DMS79 treated with DMSO at 0.1 percent for 48 hours (cell line): ENCODE data around the gene F13B.
"Not testable (repeated sequence)": the region's sequence is repeated elsewhere in the genome, so short reads cannot be mapped to it uniquely, and the experiment has no call there.

Source experiments
- DNase-seq: peaks from one replicate; lab custom pipeline; 2025; lab: John Stamatoyannopoulos, UW

The F13B gene

GRCh38 chr1:197066719-197067456 is at the start of gene F13B:
F13B (minus strand) TSS chr1:197067260; CDS start chr1:197067223, 37 bp downstream.
- DNase-seq: peak; percentile 2

DNA sequence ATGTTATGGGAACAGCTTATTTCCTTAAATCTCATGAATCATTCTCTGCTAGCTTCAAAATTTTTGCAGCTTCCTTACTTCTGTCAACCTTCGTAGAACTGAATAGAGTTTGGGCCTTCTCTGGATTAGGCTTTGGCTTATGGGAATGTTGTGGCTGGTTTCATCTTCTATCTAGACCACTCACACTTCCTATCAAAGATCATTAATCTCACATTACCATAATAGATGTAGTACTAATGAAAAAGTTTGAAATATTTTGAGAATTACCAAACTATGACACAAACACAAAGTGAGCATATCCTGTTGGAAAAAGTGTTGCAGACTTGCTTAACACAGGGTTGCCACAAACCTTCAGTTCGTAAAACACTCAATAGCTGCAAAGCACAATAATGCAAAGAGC is 49.1 kb upstream of the F13B start:
- DNase-seq: no peak

GRCh38 chr1:197106869-197107268 is 39.8 kb upstream of the F13B start:
- DNase-seq: no peak

- DNase-seq: no peak
These were observed 36.2 kb upstream of the F13B start for GRCh38 chr1:197103300-197103699.

- DNase-seq: no peak
These were observed 34.9 kb upstream of the F13B start for GRCh38 chr1:197101978-197102377.

DNA sequence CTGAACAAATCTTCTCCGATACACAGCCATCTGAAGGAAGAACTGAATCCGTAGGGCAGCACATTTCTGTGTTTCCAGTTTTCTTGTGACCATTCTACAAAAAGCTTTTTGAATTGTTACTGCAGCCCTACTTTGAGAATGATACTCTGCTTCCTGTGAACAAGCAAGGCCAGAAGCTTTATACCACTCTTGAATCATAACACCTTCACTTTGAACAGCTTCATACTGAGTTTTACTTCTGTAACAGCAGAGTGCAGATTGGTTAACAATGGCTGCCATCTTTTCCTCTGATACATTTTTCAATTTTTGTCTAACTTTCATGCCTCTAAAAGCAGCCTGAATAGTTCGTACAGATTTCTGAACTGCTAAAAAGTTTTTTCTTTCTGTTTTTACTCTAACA is 33.6 kb upstream of the F13B start:
- DNase-seq: no peak

GRCh38 chr1:197099444-197099843 is 32.4 kb upstream of the F13B start:
- DNase-seq: no peak

DNA sequence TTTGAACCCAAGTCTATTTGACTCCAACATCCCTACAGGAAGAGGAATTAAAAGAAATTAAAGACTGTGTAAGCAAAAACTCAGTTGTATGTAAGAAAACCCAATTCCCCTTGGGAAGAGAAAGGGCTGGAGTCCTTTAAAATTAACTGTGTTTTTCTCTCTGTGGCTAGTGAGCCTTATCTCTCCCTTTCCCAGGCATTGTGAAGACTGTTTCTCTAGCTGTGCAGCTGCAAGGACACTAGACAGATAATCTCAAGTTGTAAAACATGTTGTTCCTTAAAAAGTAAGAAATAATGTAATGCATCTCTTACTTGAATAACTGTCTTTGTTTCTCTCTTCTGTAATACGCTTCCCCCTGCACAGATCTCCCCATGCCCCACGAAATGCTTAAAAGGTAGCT is 29.9 kb upstream of the F13B start:
- not testable (repeated sequence) for DNase-seq

- DNase-seq: no peak
These were observed 29.1 kb upstream of the F13B start for GRCh38 chr1:197096137-197096536.

DNA sequence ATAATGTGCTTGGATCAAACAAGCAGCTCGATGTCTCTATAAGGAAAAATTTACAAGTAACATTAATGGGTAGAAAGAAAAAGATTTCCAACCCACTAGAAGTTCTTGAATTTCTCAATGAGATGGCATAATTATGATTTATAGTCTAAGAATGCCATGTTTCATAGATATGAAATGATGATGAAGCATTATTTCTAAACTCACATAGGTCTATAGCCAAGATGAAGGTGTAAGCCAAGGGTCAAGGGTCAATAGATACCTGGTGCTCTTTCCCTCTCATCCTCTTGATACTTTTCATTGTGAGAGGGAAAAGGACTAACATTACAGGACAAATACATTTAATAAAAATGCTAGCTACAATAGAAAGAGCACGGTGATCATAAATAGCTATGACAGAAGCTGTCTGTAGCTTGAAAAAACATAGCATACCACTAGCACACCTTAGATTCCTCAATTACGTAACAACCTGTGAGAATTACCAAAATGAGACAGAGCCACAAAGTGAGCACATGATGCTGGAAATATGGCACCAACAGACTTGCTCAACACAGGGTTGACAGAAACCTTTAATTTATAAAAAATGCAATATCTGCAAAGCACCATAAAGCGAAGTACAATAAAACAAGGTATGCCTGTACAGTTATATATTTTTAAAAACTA is 26.3 kb upstream of the F13B start:
- DNase-seq: no peak

DNA sequence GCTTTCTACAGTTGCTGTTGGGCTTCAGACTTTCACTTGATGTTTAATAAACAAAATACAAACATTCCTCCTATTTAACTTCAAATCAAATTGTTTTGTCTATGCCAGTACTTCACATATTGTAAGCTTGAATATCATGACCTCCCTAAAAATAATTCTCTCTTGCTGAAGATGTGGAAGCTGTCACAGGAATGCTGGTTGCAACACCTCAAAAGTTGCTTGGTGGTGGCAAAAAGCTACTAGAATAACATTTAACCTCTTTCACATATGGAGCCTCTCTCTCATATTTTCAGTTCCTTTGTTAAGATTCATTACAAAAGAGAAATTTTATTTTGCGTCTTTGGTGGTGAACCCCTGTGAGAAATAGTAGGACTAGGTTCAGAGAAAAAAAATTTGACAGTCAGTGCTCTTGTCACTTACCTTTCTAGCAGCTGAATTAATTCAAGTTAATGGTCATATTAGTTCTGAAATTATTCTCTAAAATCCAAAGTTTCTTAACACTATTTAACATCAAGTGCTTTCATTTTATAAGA is 25.5 kb upstream of the F13B start:
- DNase-seq: no peak

- DNase-seq: no peak
These were observed 16.4 kb upstream of the F13B start for GRCh38 chr1:197083474-197083873.

DNA sequence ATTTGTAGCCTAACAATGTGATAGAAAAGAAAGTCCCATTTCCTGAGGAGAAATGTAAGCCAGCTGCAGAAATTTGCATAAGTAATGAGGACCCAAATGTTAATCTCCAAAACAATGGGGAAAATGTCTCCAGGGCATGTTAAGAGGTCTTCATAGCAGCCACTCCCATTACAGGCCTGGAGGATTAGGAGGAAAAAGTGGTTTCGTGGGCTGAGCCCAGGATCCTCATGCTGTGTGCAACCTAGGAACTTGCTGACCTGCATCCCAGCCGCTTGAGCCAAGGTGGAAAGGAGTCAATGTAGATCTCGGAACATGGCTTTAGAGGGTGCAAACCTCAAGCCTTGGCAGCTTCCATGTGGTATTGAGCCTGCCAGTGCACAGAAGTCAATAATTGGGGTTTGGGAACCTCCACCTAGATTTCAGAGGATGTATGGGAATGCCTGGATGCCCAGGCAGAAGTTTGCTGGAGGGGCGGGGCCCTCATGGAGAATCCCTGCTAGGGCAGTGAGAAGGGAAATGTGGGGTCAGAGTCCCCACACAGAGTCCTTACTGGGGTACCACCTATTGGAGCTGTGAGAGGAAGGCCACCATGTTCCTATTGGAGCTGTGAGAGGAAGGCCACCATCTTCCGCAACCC is 14.2 kb upstream of the F13B start:
- no peak for DNase-seq

DNA sequence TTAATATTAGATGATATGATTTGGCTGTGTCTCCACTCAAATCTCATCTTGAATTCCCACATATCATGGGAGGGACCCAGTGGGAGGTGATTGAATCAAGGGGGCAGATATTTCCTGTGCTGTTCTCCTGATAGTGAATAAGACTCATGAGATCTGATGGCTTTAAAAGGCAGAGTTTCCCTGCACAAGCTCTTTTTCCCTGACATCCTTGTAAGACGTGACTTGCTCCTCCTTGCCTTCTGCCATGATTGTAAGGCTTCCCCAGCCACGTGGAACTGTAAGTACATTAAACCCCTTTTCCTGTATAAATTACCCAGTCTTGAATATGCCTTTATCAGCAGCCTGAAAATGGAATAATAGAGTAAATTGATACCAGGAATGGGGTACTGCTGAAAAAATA is 13.3 kb upstream of the F13B start:
- no peak for DNase-seq

GRCh38 chr1:197076585-197076984 is 9.5 kb upstream of the F13B start:
- no peak for DNase-seq

DNA sequence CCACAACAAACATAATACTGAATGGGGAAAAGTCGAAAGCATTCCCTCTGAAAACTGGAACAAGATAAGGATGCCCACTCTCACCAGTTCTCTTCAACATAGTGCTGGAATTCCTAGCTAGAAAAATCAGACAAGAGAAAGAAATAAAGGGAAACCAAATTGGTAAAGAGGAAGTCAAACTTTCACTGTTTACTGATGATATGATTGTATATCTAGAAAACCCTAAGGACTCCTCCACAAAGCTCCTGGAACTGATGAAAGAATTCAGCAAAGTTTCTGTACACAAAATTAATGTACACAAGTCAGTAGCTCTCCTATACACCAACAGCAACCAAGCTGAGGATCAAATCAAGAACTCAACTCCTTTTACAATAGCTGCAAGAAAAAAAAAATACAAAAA is 6.9 kb upstream of the F13B start:
- no peak for DNase-seq

- no peak for DNase-seq
These were observed 378 bp upstream of the F13B start for GRCh38 chr1:197067457-197067818.

- no peak for DNase-seq
These were observed 783 bp downstream of the F13B start for GRCh38 chr1:197066277-197066676.

DNA sequence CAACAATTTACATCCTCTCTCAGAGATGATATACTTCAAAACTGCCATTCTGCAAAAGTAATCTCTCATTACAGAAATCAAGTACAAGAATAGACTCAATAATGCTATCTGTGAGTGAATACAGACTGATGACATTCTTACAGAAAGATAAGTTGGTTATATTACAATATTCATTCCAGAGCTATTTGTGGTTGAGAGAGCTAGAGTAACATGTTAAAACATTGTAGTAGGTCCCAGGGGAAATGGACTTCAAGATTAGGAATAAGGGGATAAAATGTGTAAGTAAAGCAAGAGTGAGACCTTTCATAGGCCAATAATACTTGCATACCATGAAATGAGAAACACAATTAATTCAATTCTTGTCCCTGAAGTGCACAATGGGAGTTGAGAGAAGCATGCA is 1.5 kb downstream of the F13B start:
- no peak for DNase-seq

DNA sequence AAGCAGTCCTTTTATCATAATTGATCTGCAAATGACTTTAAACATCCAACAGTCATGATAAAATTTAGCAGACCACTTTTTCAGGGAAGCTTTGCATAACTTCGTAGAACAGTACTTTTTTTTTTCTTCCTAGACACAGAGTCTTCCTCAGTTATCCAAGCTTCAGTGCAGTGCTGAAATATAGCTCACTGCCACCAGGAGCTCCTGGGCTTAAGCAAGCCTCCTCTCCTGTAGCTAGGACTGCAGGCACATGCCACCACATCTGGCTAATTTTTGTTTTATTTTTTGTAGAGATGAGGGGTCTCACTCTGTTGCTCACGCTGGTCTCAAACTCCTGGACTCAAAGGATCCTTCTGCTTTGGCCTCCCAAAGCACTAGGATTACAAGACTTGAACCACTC is 3.8 kb downstream of the F13B start:
- no peak for DNase-seq

- DNase-seq: no peak
These were observed 4.4 kb downstream of the F13B start for GRCh38 chr1:197062692-197063091.

DNA sequence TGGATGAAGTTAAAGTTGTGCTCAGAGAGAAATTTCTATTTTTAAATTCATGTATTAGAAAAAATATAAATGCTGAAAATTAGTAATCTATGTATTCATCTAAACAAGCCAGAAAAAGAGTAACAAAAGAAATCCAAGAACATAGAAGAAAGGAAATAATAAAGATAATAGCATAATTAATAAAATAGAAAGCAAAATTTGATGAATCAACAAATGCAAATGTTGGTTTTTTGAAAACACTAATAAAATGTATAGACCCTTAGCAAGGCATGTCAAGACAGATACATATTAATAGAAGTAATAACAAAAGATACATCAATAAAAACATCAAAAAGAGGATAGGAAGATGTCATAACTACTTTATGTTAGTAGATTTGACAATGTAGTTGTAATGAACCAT is 18.0 kb downstream of the F13B start:
- DNase-seq: no peak

DNA sequence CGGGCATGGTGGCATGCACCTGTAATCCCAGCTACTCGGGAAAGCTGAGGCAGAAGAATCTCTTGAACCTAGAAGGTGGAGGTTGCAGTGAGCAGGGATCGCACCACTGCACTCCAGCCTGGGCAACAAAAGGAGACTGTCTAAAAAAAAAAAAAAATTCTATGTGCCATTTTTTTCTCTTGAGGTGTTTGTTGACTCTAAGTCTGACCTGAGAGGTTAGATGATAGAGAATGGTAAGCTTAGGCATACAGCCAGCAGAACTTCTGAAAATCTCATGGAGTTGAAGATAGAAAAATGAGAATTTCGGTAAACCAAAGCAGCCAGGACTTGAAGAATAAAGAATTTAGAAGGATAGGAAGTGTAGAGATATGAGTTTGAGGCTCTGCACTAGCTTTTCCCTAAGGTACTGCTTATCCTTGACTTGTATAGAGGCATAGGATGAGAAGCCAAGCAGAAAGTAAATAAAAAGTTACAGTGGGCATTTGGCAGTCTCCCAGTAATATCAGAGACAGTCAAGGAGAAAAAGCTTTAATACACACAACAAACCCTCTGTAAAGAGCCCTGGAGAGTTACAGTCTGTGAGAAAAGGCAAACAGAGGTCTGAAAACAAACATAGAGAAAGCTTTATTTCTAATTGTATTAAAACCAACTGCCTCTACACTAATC is 24.3 kb downstream of the F13B start:
- DNase-seq: peak; percentile 97
